ENCODE data around the gene CRKL.

CRKL gene

DNA sequence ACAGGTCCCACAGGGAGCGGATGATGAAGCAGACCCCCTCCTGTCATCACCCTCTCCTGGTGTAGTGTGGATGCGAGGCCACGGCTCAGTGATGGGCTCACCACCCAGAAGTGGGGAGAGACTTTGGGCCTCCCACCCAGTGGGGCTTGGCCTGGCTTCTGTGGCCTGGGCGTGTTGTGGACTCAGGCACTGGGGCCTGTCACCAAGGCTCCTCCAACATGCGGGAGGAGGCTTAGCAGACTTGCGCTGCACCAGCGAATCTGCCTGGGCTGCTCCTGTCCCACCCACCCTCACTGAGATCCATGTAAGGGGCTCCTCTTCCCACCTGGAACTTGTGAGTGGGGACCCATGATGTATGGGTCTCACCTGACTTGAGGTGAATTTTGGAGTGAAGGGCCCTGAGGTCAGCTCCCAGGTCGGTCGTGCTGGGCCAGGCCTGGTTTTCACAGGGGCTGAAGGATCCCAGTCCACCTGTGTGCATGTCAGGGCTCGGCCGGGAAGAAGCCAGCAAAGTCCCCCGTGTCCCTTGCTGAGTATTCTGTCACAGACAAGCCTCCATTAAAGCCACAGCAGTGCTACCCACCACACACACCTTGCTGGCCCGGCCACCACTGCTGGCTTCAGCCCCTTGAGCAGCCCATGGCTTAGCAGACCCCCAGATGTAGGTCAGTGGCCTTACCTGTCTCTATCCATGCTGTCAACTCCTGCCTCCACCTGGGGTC, 80.5 kb downstream of the CRKL start:
- Histone ChIP-seq H3K27me3 (ENCODE audit: insufficient read depth, low read length, poor library complexity) (no peaks in the 10 kb centered on the region), H3K23ac (ENCODE audit: low read length) (no peak overlapping the region), H3K27ac (ENCODE audit: low read depth, low read length) (no peak overlapping the region), H3K9ac (ENCODE audit: low read length) (no peak overlapping the region), H3K4me1 (ENCODE audit: control insufficient read depth, low read depth, low read length) (no peaks in the 10 kb centered on the region), H4K5ac (ENCODE audit: low read length) (no peak overlapping the region), H3K4ac (ENCODE audit: low read depth, low read length) (no peak overlapping the region), H3K79me2 (ENCODE audit: control insufficient read depth, insufficient read depth, low read length) (peaks cover 2% of the 10 kb centered on the region), H3K79me1 (ENCODE audit: low read length) (peaks cover 2% of the 10 kb centered on the region), H3K4me2 (ENCODE audit: low read length) (no peak overlapping the region), H2BK5ac (ENCODE audit: low read length) (no peak overlapping the region), H3K56ac (ENCODE audit: low read length) (no peak overlapping the region), H2BK120ac (ENCODE audit: low read depth, low read length) (no peak overlapping the region), H3K4me3 (ENCODE audit: low read length) (no peak overlapping the region), H3K36me3 (ENCODE audit: control insufficient read depth, insufficient read depth, low read length) (no peaks in the 10 kb centered on the region), H2AK5ac (ENCODE audit: low read length) (no peak overlapping the region), H3K18ac (ENCODE audit: low read length) (no peak overlapping the region), H4K8ac (ENCODE audit: low read depth, low read length) (no peak overlapping the region), H2BK15ac (replicated peaks; ENCODE audit: low read depth) (no peak overlapping the region)
- no peak for DNase-seq
- no CpG with 5 or more reads among the region's 13 CpGs for WGBS (ENCODE audit: extremely low coverage, insufficient coverage, low lambda C conversion rate)

DNA sequence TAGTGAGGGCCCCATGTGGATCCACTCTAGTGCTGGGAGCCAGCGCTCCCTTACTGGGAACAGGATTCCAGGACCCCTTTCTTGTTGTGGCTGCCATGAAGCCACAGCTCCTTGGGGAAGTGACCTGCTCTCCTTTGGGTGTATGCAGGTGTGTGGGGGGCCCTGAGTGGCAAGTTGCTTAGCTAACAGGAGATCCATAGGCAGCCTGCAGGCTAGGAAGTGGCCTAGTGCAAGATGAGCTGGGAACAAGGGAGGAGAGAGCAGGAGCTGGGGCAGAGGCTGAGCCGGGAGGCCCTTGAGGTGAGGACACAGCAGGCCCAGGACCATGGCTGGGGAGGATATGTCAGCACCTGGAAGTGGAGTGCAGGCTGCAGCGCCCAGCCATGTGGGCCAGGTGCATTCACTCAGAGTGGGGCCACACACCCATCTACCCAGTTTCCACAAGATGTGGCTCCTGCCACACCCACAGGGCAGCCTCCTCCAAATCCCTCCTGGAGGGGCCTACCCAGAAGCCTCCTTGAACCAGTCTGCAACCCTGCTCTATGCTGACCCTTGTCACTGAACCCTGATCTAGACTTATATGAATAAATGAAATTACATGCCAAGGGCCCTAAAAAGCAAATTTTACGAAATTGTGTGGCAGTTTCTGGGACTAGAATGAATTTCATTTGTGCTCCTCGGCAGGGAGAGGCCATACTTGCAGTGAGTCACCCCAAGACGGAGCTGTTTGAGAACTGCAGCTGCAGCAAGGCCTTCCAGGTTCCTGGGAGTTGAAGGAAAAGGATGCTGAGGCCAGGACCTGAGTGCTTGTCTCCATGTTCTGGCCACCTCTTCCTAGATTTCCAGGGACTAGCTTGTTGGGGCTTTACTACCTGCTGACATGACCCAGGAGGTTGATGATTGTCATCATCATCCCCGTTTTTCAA, 81.5 kb downstream of the CRKL start:
- Histone ChIP-seq H3K56ac (ENCODE audit: low read length) (no peak overlapping the region), H3K4ac (ENCODE audit: low read depth, low read length) (no peak overlapping the region), H2AK5ac (ENCODE audit: low read length) (no peak overlapping the region), H4K8ac (ENCODE audit: low read depth, low read length) (no peak overlapping the region), H3K79me2 (ENCODE audit: control insufficient read depth, insufficient read depth, low read length) (peaks cover 2% of the 10 kb centered on the region), H3K4me2 (ENCODE audit: low read length) (no peak overlapping the region), H4K5ac (ENCODE audit: low read length) (no peak overlapping the region), H3K79me1 (ENCODE audit: low read length) (peaks cover 5% of the 10 kb centered on the region), H3K18ac (ENCODE audit: low read length) (no peak overlapping the region), H3K23ac (ENCODE audit: low read length) (no peak overlapping the region), H3K4me1 (ENCODE audit: control insufficient read depth, low read depth, low read length) (no peaks in the 10 kb centered on the region), H3K27me3 (ENCODE audit: insufficient read depth, low read length, poor library complexity) (no peaks in the 10 kb centered on the region), H3K4me3 (ENCODE audit: low read length) (no peak overlapping the region), H2BK15ac (replicated peaks; ENCODE audit: low read depth) (no peak overlapping the region), H3K9ac (ENCODE audit: low read length) (no peak overlapping the region), H2BK120ac (ENCODE audit: low read depth, low read length) (no peak overlapping the region), H3K36me3 (ENCODE audit: control insufficient read depth, insufficient read depth, low read length) (no peaks in the 10 kb centered on the region), H2BK5ac (ENCODE audit: low read length) (no peak overlapping the region), H3K27ac (ENCODE audit: low read depth, low read length) (no peak overlapping the region)
- no CpG with 5 or more reads among the region's 7 CpGs for WGBS (ENCODE audit: extremely low coverage, insufficient coverage, low lambda C conversion rate)
- DNase-seq, result no peak

GRCh38 chr22:20999350-21000206, 82.4 kb downstream of the CRKL start:
- Histone ChIP-seq H3K56ac (ENCODE audit: low read length) (no peak overlapping the region), H3K79me2 (ENCODE audit: control insufficient read depth, insufficient read depth, low read length) (peaks cover 2% of the 10 kb centered on the region), H2BK5ac (ENCODE audit: low read length) (no peak overlapping the region), H3K27me3 (ENCODE audit: insufficient read depth, low read length, poor library complexity) (no peaks in the 10 kb centered on the region), H2AK5ac (ENCODE audit: low read length) (no peak overlapping the region), H3K4me2 (ENCODE audit: low read length) (no peak overlapping the region), H3K27ac (ENCODE audit: low read depth, low read length) (no peak overlapping the region), H3K9ac (ENCODE audit: low read length) (no peak overlapping the region), H3K4me1 (ENCODE audit: control insufficient read depth, low read depth, low read length) (no peaks in the 10 kb centered on the region), H3K23ac (ENCODE audit: low read length) (no peak overlapping the region), H2BK120ac (ENCODE audit: low read depth, low read length) (no peak overlapping the region), H3K36me3 (ENCODE audit: control insufficient read depth, insufficient read depth, low read length) (no peaks in the 10 kb centered on the region), H2BK15ac (replicated peaks; ENCODE audit: low read depth) (no peak overlapping the region), H3K4me3 (ENCODE audit: low read length) (no peak overlapping the region), H3K79me1 (ENCODE audit: low read length) (peaks cover 5% of the 10 kb centered on the region), H4K8ac (ENCODE audit: low read depth, low read length) (no peak overlapping the region), H3K4ac (ENCODE audit: low read depth, low read length) (no peak overlapping the region), H3K18ac (ENCODE audit: low read length) (no peak overlapping the region), H4K5ac (ENCODE audit: low read length) (no peak overlapping the region)
- DNase-seq, result no peak
- no CpG with 5 or more reads among the region's 27 CpGs for WGBS (ENCODE audit: extremely low coverage, insufficient coverage, low lambda C conversion rate)

DNA sequence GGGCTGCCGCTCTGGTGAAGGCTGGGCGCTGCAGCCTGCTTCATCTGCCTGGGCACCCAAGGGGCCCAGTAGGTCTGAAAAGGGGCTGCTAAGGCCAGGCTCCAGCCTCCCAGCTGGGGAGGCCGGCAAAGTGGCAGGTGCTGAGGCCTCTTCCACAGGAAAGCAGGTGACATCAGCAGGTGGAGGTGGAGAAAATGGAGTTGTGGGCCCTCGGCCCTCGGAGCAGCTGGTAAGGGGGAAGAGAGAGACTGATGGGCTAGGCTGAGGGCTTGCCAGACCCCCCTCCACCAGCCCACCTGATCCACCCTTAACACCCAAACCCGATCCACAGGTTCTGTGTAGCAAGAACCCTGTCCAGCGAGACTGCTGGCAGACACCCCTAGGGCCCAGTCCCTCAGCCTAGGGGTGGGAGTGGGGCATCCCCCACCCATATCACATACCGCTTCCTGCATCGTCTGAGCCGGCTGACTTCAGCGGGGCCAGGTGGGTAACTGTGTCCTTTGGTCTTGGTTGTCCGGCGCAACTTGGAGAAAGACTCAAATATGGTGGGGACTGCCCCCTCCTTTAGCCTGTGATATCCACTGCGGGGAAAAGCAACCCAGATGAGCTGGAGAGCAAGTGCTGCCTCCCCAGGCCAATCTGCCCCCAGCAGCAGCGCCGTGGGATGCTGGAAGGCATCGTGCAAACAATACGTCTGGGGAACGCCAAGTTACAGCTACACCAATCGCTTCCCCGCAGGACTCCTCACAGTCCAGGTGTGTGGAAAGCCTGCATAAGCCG, 83.2 kb downstream of the CRKL start:
- H3K79me2 ChIP-seq (ENCODE audit: control insufficient read depth, insufficient read depth, low read length), result peaks cover 2% of the 10 kb centered on the region

DNA sequence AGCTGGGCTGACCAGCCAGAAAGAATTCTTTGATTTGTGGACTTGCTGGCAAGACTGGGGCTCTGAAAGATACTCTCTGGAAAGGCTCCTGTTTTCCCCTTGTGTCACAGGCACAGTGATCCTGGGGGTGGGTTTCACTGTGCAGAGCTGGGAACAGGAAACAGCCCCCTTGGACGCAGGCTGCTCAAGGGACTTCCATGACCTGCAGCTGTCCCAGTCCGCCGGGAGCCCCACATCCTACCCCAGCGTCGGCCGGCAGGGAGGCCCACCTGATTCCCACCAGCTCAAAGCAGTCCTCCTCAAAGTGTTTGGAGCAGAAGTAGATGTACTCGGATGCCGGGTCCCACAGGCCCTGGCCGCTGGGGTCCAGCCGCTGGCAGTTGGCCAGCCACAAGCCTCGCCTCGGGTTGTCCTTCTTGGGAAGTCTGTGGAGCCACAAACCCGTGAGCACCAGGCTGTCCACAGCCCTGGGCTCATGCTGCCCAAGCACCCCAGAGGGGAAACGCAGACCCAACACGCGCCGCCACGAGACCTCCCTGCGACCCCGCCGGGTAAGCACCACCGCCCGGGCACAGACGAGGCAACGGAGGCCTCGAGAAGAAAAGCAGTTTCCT, 83.9 kb downstream of the CRKL start:
- Histone ChIP-seq H3K9ac (ENCODE audit: low read length) (peak overlapping the region; percentile 91), H3K56ac (ENCODE audit: low read length) (peak overlapping the region; percentile 96), H3K79me2 (ENCODE audit: control insufficient read depth, insufficient read depth, low read length) (peaks cover 2% of the 10 kb centered on the region), H3K23ac (ENCODE audit: low read length) (peak overlapping the region; percentile 76), H3K4me2 (ENCODE audit: low read length) (peak overlapping the region; percentile 68), H3K27ac (ENCODE audit: low read depth, low read length) (peak overlapping the region; percentile 97), H3K4me1 (ENCODE audit: control insufficient read depth, low read depth, low read length) (no peaks in the 10 kb centered on the region), H3K79me1 (ENCODE audit: low read length) (peaks cover 5% of the 10 kb centered on the region), H2AK5ac (ENCODE audit: low read length) (no peak overlapping the region), H2BK5ac (ENCODE audit: low read length) (no peak overlapping the region), H2BK120ac (ENCODE audit: low read depth, low read length) (no peak overlapping the region), H3K4ac (ENCODE audit: low read depth, low read length) (peak overlapping the region; percentile 46), H3K4me3 (ENCODE audit: low read length) (peak overlapping the region; percentile 72), H4K5ac (ENCODE audit: low read length) (no peak overlapping the region), H2BK15ac (replicated peaks; ENCODE audit: low read depth) (no peak overlapping the region), H4K8ac (ENCODE audit: low read depth, low read length) (no peak overlapping the region), H3K18ac (ENCODE audit: low read length) (peak overlapping the region; percentile 4), H3K27me3 (ENCODE audit: insufficient read depth, low read length, poor library complexity) (no peaks in the 10 kb centered on the region), H3K36me3 (ENCODE audit: control insufficient read depth, insufficient read depth, low read length) (no peaks in the 10 kb centered on the region)
- DNase-seq, result no peak
- no CpG with 5 or more reads among the region's 26 CpGs for WGBS (ENCODE audit: extremely low coverage, insufficient coverage, low lambda C conversion rate)

More for the DNA sequence above, 83.2 kb downstream of the CRKL start:
- no peak overlapping the region for H2BK15ac ChIP-seq (replicated peaks; ENCODE audit: low read depth)
- H4K5ac ChIP-seq (ENCODE audit: low read length), result no peak overlapping the region
- no peak overlapping the region for H2BK120ac ChIP-seq (ENCODE audit: low read depth, low read length)
- peaks cover 5% of the 10 kb centered on the region for H3K79me1 ChIP-seq (ENCODE audit: low read length)
- H3K36me3 ChIP-seq (ENCODE audit: control insufficient read depth, insufficient read depth, low read length), result no peaks in the 10 kb centered on the region
- peak overlapping the region; percentile 46 for H3K4ac ChIP-seq (ENCODE audit: low read depth, low read length)
- H3K4me1 ChIP-seq (ENCODE audit: control insufficient read depth, low read depth, low read length), result no peaks in the 10 kb centered on the region
- no peak overlapping the region for H4K8ac ChIP-seq (ENCODE audit: low read depth, low read length)
- H3K23ac ChIP-seq (ENCODE audit: low read length), result no peak overlapping the region
- no peak overlapping the region for H2AK5ac ChIP-seq (ENCODE audit: low read length)
- H3K4me3 ChIP-seq (ENCODE audit: low read length), result no peak overlapping the region
- H2BK5ac ChIP-seq (ENCODE audit: low read length), result no peak overlapping the region
- no peak overlapping the region for H3K27ac ChIP-seq (ENCODE audit: low read depth, low read length)
- peak overlapping the region; percentile 91 for H3K9ac ChIP-seq (ENCODE audit: low read length)
- no peak overlapping the region for H3K18ac ChIP-seq (ENCODE audit: low read length)
- peak overlapping the region; percentile 96 for H3K56ac ChIP-seq (ENCODE audit: low read length)
- DNase-seq, result no peak
- no CpG with 5 or more reads among the region's 22 CpGs for WGBS (ENCODE audit: extremely low coverage, insufficient coverage, low lambda C conversion rate)
- no peaks in the 10 kb centered on the region for H3K27me3 ChIP-seq (ENCODE audit: insufficient read depth, low read length, poor library complexity)
- peak overlapping the region; percentile 68 for H3K4me2 ChIP-seq (ENCODE audit: low read length)

Measured in mesendoderm (in vitro differentiated cells).